GM12864 (cell line): Measurements from ENCODE around the gene FKBP2.

Experiments used
- DNase-seq: peaks from one replicate; pipeline ENCODE4 v3.0.0-alpha.2; 2011; ENCODE audit warnings: low read depth
- H3K4me3 ChIP-seq: 2 replicates; pipeline ENCODE4 v1.5.1; 2011; ENCODE audit warnings: mild to moderate bottlenecking, low read depth, low read length, control low read depth
- TF ChIP-seq, protein P1 (sequence below): IDR thresholded peaks from 2 replicates; pipeline ENCODE4 v1.5.1; 2011; ENCODE audit warnings: low read depth, mild to moderate bottlenecking, moderate library complexity, low read length, control low read depth, inconsistent platforms; ENCODE audit errors: missing control alignments

FKBP2 gene

DNA sequence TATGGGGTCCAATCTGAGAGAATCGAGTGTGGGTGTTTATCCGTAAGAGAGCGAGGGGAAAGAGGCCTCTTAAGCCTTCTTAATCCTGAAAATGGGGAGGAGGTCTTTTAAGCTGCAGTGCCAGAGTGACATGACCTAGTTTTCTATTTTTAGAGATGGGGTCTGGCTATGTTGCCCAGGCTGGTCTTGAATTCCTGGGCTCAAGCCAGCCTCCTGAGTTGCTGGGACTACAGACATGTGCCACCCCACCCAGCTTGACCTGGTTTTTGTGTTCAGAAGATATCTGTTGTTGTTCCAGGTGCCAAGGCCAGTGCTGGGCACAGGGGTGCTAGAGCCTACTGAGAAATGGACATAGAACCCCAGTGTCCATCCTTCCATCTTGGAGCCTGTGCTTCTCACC, 42.2 kb downstream of the FKBP2 start:
- no peak for DNase-seq
- TF ChIP-seq, protein P1, sequence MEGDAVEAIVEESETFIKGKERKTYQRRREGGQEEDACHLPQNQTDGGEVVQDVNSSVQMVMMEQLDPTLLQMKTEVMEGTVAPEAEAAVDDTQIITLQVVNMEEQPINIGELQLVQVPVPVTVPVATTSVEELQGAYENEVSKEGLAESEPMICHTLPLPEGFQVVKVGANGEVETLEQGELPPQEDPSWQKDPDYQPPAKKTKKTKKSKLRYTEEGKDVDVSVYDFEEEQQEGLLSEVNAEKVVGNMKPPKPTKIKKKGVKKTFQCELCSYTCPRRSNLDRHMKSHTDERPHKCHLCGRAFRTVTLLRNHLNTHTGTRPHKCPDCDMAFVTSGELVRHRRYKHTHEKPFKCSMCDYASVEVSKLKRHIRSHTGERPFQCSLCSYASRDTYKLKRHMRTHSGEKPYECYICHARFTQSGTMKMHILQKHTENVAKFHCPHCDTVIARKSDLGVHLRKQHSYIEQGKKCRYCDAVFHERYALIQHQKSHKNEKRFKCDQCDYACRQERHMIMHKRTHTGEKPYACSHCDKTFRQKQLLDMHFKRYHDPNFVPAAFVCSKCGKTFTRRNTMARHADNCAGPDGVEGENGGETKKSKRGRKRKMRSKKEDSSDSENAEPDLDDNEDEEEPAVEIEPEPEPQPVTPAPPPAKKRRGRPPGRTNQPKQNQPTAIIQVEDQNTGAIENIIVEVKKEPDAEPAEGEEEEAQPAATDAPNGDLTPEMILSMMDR, result no peak
- no peak overlapping the region for H3K4me3 ChIP-seq

DNA sequence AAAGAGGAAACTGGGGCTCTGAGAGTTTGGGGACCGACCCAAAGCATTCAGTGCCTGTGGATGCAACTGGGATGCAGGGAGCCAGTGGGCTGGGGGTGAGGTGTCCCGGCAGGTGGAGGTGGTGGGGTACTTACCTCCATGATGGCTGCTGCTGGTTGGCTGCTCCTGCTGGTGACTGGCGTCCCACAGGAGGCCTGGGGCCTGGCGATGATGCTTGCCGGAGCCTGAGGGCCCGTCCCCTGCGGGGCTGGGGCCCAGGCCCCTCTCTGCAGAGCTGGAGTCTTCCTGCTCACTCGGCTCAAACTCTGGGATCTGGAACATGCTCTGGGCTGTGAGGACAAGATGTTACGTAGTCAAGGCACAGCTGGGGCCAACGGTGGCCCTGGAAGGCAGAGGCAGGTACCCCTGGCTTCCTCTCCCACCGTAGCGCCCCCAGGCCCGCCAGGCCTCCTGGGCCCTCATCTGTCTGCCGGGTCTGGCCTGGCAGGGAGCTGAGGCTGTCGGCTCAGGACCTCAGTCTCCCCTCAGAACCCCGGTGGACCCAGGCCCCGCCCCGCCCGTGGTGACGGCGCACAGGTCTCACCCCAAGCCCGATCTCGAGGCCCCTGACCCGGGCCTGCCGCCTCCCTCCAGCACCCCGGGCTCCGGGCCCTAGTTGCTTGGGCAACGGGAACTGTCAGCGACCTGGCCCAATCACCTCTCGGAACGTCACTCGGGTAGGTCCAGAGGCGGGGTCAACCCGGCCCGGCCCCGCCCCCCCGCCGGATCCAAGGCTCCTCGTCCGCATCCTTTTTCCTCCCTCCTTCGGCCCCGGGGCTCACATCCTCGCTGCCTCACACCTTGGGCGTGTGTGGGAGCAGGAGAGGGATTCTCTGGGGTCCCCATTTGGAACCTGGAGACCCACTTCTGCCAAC, 43.4 kb downstream of the FKBP2 start, which contains the start of gene BAD:
Gene BAD, minus strand, starts transcription at position 618 of the 914 bp plus-strand sequence. Its CDS starts 297 bp downstream, at position 321.
- peak within 1 kb of the TSS; percentile 71 for H3K4me3 ChIP-seq
- DNase-seq, result no peak
- TF ChIP-seq, protein P1, result no peak

DNA sequence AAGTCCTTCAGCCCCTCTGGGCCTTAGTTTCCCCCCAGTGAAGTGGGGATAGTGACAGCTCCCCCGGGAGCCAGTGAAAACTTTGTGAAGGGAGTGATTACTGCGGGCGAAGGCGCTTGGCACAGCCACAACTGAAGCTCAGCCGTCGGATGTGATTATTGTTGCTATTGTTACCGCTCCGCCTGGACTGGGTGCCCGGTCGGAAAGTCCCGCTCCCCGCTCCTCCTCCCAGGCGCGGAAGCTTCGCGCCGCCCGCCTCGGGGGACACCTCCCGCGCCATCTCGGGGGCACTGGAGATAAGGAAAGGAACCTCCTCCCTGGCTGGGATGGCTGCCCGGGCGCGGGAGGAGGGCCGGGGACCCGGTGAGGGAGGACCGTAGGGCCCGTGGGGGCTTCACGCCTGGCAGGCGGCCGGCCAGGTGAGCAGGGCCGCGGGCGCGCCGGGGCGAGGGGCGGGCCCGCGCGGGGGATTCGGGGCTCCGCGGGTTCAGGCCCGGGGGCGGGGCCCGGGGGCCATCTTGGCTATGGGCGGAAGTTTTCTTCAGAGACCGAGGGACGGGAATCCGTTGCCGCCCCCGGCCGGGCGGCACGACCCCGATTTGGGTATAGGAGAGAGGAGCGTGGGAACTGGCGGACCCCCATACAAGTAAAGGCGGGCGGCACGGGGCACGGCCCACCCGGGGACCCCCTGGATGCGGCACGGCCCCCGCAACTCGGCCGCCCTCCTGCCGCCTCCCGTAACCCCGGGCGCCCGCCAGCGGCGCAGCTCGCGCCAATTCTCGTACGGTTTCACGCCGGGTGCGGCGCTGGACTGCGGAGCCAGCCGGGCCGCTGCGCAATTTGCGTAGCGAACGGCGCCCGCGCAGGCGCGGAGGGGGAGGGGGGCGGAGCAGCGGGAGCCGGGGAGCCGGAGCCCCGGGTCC, 44.3 kb downstream of the FKBP2 start, which contains the start of gene GPR137:
Gene GPR137, plus strand, starts transcription at position 887 of the 923 bp plus-strand sequence. CDS start 677 bp downstream, outside the sequence.
- no peak for DNase-seq

DNA sequence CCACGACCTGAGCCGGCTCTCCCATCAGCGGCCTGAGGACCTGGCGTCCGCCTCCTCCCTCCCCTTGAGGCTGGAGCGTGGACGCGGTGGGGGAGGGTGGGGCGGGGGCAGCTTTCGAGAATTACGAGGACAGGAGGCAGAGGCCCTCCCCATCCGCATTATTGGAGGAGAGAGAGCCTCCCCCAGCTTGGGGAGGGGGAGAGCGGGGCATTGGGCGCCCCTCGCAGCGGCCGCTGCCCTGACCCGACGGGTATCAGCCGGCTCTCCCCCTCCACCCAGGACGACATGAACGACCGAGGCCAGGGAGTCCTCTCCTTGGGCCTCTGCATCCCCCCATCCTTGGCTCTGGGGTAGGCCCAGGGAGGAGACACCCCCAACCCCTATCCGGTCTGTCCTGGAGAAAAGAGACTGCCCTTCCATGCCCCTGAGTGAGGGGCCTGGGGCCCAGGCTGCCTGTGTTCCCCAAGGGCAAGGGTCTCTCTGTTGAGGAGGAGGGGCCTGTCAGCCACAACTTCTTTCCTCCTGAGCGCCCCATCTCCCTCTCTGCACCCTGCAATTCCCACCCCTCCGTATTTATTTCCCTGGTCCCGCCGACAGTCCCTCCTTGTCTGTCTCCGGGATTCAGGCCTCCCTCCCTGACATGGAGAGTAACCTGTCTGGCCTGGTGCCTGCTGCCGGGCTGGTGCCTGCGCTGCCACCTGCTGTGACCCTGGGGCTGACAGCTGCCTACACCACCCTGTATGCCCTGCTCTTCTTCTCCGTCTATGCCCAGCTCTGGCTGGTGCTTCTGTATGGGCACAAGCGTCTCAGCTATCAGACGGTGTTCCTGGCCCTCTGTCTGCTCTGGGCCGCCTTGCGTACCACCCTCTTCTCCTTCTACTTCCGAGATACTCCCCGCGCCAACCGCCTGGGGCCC, 45.2 kb downstream of the FKBP2 start:
- TF ChIP-seq, protein P1, result peak; percentile 21
- peak overlapping the region; percentile 71 for H3K4me3 ChIP-seq
- DNase-seq, result no peak

More for the DNA sequence above, 44.3 kb downstream of the FKBP2 start, which contains the start of gene GPR137:
- H3K4me3 ChIP-seq, result peak within 1 kb of the TSS; percentile 71
- TF ChIP-seq, protein P1, result no peak

DNA sequence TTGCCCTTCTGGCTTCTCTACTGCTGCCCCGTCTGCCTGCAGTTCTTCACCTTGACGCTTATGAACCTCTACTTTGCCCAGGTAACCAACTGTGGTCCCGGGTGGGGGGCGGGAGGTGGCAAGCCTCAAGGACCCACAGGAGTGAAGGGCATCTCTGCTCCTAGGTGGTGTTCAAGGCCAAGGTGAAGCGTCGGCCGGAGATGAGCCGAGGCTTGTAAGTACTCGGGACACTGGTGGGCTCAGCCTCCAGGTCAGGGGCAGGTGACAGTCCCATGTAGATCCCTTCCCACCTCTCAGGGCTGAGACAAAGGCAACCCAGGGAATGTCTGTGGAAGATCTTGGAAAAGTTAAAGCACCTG, 45.9 kb downstream of the FKBP2 start:
- TF ChIP-seq, protein P1, result no peak
- H3K4me3 ChIP-seq, result no peak overlapping the region
- no peak for DNase-seq
